ENCODE data around the gene TMCC3. TPM values are rescaled to one million over a fixed set of nuclear protein-coding genes. Genes with fewer than 3 reads are reported as not detected.

TMCC3 gene
- not detected in 2 replicates for total RNA-seq (2011; cell fraction: chromatin; rRNA removed; ENCODE audit: low replicate concordance)
- total RNA-seq (2011; cell fraction: nucleolus; rRNA removed) = not detected in 2 replicates
- not detected in 2 replicates for total RNA-seq (2011; cell fraction: nucleoplasm; rRNA removed)
- total RNA-seq (2014; rRNA removed) (not detected in 2 replicates), total RNA-seq (2014; rRNA removed; fragmentation: Illumina TruSeq; extraction: Trizol) (not detected in 2 replicates), total RNA-seq (2015; rRNA removed; fragmentation: Illumina TruSeq; extraction: Trizol) (not detected in 2 replicates), total RNA-seq (2021) (0.16 TPM in 1 of 2 replicates, not detected in the other), polyA plus RNA-seq (2011; rRNA removed) (not detected in 2 replicates), polyA plus RNA-seq (2014; fragmentation: Illumina TruSeq; extraction: Trizol) (not detected in 2 replicates), polyA plus RNA-seq (2014; fragmentation: Nextera tagmentation; extraction: Ambion mirVana) (not detected), polyA plus RNA-seq (2014; rRNA removed) (0.03 TPM in 1 of 2 replicates, not detected in the other), polyA minus RNA-seq (2011; rRNA and poly(A)+ RNA removed) (0.03 and 0.39 TPM in 2 replicates), Bru-seq, nascent RNA (percentile 9 among the genes with signal in this experiment), BruChase-seq, experiment 1, labeled RNA remaining after a 2-hour chase (percentile 6 among the genes with signal in this experiment), BruChase-seq, experiment 2, labeled RNA remaining after a 6-hour chase (percentile 8 among the genes with signal in this experiment)
- polyA plus RNA-seq (2011; cell fraction: cytosol; rRNA removed) = 0.01 TPM in 1 of 2 replicates, not detected in the other
- not detected in 2 replicates for polyA plus RNA-seq (2011; cell fraction: nucleus; rRNA removed)
- polyA plus RNA-seq (2012) = 0.01 and 0.06 TPM in 2 replicates
- not detected in 2 replicates for polyA minus RNA-seq (2011; cell fraction: cytosol; rRNA and poly(A)+ RNA removed)
- not detected in 2 replicates for polyA minus RNA-seq (2011; cell fraction: nucleus; rRNA and poly(A)+ RNA removed)
- long read RNA-seq, experiment 1 = 0 reads
- long read RNA-seq, experiment 2 = 0 reads
- long read RNA-seq, experiment 3 = 0 reads

- DNase-seq (ENCODE audit: extremely low read depth in 1 of 4, low spot score in 3 of 4) (no peak), ATAC-seq (no peak), FAIRE-seq (no peak)
- Histone ChIP-seq H4K20me1 (replicated peaks; ENCODE audit: control insufficient read depth, insufficient read depth, low read length) (no peaks in the 10 kb centered on the region), H3K4me1 (replicated peaks in 1 of 2; ENCODE audit: control insufficient read depth in 2 of 2, insufficient read depth in 2 of 2, low read length in 2 of 2) (no peaks in the 10 kb centered on the region), H2AFZ (ENCODE audit: low read depth, low read length) (no peak within 1 kb of the TSS), H3K9me3 (replicated peaks; ENCODE audit: control insufficient read depth, insufficient read depth, low read depth, low read length) (no peaks in the 10 kb centered on the region), H3K27ac (ENCODE audit: extremely low read depth, low read depth, low read length) (no peak within 1 kb of the TSS), H3K27me3 (ENCODE audit: control insufficient read depth in 2 of 2, insufficient read depth in 2 of 2, low read length in 2 of 2) (peaks cover 16 to 20% of the 10 kb centered on the region in 2 experiments; a peak in 4 of 5 replicates), H3K79me2 (ENCODE audit: control insufficient read depth, insufficient read depth, low read length) (no peaks in the 10 kb centered on the region), H3K9me1 (ENCODE audit: control insufficient read depth, insufficient read depth, low read length) (no peaks in the 10 kb centered on the region), H3K4me3 (no peak within 1 kb of the TSS), H3K9ac (ENCODE audit: insufficient read depth in 1 of 2, low read depth in 2 of 2, low read length in 2 of 2) (no peak within 1 kb of the TSS), H3K4me2 (ENCODE audit: insufficient read depth, low read length) (no peak within 1 kb of the TSS), H3K36me3 (ENCODE audit: control insufficient read depth, insufficient read depth, low read length) (no peaks in the 10 kb centered on the region)
- ChIA-PET POLR2A (no interaction called here), CTCF (ENCODE audit: low intra/inter-chr PET ratio) (no interaction called here)
- 20% methylated on average over 5 of the region's 82 CpGs for WGBS (ENCODE audit: insufficient coverage, low coverage, missing lambda C conversion rate)
- TF ChIP-seq MAFG (tag; conservative IDR thresholded peaks at IDR 0.05) = no peak
- TF ChIP-seq SREBF1 (IDR thresholded peaks at IDR 0.05; ENCODE audit: borderline replicate concordance, low read depth, low read length) = no peak
- TF ChIP-seq ELF4 (CRISPR knock-in tag; IDR thresholded peaks at IDR 0.05) = no peak
- TF ChIP-seq NFATC3 (IDR thresholded peaks at IDR 0.05) = no peak
- no peak for TF ChIP-seq CHD4 (IDR thresholded peaks at IDR 0.05; ENCODE audit: insufficient read depth, insufficient replicate concordance, low read depth, low read length, poor library complexity, severe bottlenecking)
- no peak for TF ChIP-seq ZNF140 (CRISPR knock-in tag; IDR thresholded peaks at IDR 0.05)
- TF ChIP-seq ZFP30 (CRISPR knock-in tag; IDR thresholded peaks at IDR 0.05; ENCODE audit: borderline replicate concordance) = no peak
- TF ChIP-seq KLF16 (IDR thresholded peaks at IDR 0.05) = no peak
- TF ChIP-seq ZNF175 (CRISPR knock-in tag; IDR thresholded peaks at IDR 0.05; ENCODE audit: low read depth) = no peak
- no peak for TF ChIP-seq ETS1 (conservative IDR thresholded peaks at IDR 0.05; ENCODE audit: control insufficient read depth, low read depth, low read length)
- intact Hi-C loops (cut with micrococcal nuclease) = no loop called here
- in situ Hi-C loops (cut with MboI) = no loop called here
- no TSS peak for BruUV-seq (replicated peaks)
Measured at GRCh38 chr12:94650143-94651056, at the start of gene TMCC3. Gene TMCC3 (minus strand): TSS chr12:94650557. CDS start chr12:94650430, 127 bp downstream.

Data from K562 (cell line).